ENCODE measurements around the gene NPPC.
"Not testable (repeated sequence)": the region's sequence is repeated elsewhere in the genome, so short reads cannot be mapped to it uniquely, and the experiment has no call there.

The NPPC gene

DNA sequence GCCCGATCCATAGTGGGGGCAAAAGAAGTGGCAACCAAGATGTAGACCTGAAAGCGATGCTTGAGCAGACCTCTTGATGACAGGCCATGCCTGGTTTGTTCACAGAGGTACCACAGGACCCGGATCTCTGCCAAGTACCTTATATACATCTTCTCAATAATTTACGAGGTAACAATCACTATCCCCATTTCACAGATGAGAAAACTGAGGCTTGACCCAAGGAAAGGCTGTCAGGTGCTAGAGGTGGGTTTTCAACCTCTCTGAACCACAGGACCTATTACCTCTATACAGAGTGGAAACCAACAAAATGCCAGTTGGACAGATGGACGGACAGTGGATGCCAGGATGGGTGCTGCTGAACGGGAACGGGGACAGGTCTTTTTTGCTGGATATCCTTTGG is 21.5 kb upstream of the NPPC start:
- ChIA-PET CTCF (no interaction called here), POLR2A (no interaction called here)

DNA sequence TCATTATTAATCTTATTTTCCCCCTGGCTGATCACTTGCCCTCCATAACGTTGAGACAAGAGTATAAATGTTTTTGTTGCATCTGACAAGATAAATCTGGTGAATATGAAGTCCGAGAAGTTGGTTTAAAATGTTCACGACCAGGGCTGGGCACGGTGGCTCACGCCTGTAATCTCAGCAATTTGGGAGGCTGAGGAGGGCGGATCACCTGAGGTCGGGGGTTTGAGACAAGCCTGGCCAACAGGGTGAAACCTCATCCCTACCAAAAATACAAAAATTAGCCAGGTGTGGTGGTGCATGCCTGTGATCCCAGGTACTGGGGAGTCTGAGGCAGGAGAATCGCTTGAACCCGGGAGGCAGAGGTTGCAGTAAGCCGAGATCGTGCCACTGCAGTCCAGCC is 20.9 kb upstream of the NPPC start:
- POLR2A ChIA-PET; CTCF ChIA-PET; H3K4me3 ChIP-seq (ENCODE audit: low read depth, low read length); DNase-seq (ENCODE audit: low read depth, low spot score): not testable (repeated sequence)

More for the DNA sequence above, 21.5 kb upstream of the NPPC start:
- DNase-seq (ENCODE audit: low read depth, low spot score) = no peak
- TF ChIP-seq, protein P1, sequence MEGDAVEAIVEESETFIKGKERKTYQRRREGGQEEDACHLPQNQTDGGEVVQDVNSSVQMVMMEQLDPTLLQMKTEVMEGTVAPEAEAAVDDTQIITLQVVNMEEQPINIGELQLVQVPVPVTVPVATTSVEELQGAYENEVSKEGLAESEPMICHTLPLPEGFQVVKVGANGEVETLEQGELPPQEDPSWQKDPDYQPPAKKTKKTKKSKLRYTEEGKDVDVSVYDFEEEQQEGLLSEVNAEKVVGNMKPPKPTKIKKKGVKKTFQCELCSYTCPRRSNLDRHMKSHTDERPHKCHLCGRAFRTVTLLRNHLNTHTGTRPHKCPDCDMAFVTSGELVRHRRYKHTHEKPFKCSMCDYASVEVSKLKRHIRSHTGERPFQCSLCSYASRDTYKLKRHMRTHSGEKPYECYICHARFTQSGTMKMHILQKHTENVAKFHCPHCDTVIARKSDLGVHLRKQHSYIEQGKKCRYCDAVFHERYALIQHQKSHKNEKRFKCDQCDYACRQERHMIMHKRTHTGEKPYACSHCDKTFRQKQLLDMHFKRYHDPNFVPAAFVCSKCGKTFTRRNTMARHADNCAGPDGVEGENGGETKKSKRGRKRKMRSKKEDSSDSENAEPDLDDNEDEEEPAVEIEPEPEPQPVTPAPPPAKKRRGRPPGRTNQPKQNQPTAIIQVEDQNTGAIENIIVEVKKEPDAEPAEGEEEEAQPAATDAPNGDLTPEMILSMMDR (IDR thresholded peaks at IDR 0.05; ENCODE audit: insufficient read depth, low read length, missing control alignments) = no peak
- H3K4me3 ChIP-seq (ENCODE audit: low read depth, low read length) = no peak overlapping the region

DNA sequence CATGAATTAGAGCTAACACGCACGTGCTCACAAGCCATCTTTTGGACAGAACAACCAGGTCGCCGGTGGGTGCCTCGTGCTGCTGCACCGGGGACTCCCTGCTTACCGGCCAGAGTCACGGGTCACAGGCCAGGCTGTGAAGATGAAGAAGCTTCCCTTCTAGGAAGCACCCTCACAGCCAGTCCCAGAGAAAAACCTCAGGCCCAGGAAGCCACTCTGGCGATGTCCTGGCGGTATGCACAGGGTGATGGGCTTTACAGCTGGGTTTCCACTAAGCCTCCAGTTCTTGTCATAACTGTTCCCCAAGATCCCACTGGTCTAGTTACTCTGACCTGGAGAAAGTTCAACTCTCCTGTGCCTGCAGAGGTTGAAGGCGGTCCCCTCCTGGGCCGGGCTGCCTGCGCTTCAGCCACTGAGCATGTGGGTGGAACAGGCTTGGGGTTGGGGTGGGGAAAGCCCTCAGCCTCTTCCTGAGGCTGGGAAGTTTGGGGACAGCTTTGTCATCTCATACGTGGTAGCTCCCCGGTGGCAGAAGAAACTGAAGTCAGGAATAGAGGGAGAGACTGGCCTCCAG is 20.1 kb upstream of the NPPC start:
- ChIA-PET POLR2A (no interaction called here), CTCF (interaction anchor here (0.8 kb wide), 1 partner anchor 22 kb away, joined by 3 read pairs; no protein-coding TSS in a partner anchor)
- no peak for DNase-seq (ENCODE audit: low read depth, low spot score)
- no peak overlapping the region for H3K4me3 ChIP-seq (ENCODE audit: low read depth, low read length)
- TF ChIP-seq, protein P1 (IDR thresholded peaks at IDR 0.05; ENCODE audit: insufficient read depth, low read length, missing control alignments) = no peak

DNA sequence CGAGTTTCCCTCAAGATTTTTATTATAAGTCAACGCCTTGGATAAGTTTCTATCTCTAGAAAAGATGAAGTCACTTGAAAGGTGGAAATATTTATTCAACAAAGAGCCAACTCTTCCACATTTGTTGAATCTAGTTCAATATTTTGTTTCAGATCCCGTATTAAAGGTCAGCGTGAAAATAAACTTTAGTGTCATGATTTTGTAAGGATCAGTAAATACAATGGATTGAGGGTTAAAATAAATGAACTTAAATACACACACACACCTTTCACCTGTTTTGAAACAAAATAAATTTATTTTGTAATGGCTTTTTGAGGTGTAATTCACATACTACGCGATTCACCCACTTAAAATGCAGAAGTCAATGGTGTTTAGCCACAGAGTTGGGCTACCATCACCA is 16.0 kb upstream of the NPPC start:
- TF ChIP-seq, protein P1 (IDR thresholded peaks at IDR 0.05; ENCODE audit: insufficient read depth, low read length, missing control alignments) = no peak
- H3K4me3 ChIP-seq (ENCODE audit: low read depth, low read length) = no peak overlapping the region
- CTCF ChIA-PET = interaction anchor here (1.2 to 2.1 kb wide), 2 partner anchors 17 kb away, joined by 4 read pairs; no protein-coding TSS in a partner anchor
- DNase-seq (ENCODE audit: low read depth, low spot score) = no peak
- POLR2A ChIA-PET = no interaction called here

DNA sequence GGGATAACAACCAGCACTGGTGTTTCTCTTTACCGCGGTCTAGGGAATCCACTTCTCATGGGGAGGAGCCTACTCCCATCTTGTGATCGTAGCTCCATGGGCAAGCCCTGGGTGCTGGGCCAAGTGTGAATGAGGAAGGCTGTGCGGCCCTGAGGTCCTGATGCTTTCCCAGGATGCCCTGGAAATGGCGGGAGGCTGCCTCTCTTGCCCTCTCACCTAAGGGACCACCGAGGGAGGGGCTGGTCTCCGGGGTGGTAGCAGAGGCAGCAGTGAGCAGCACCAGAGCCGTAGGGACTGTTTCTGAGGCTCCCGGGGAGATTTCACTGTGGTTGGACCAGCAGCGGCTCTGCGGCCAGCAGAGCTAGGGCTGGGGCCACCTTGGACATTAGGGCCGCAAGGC is 15.5 kb upstream of the NPPC start:
- TF ChIP-seq, protein P1 (IDR thresholded peaks at IDR 0.05; ENCODE audit: insufficient read depth, low read length, missing control alignments) = no peak
- no peak overlapping the region for H3K4me3 ChIP-seq (ENCODE audit: low read depth, low read length)
- ChIA-PET CTCF (interaction anchor here (0.8 to 1.2 kb wide), 3 partner anchors 17 to 141 kb away, joined by 3 to 4 read pairs (median 3); no protein-coding TSS in a partner anchor), POLR2A (no interaction called here)
- no peak for DNase-seq (ENCODE audit: low read depth, low spot score)

DNA sequence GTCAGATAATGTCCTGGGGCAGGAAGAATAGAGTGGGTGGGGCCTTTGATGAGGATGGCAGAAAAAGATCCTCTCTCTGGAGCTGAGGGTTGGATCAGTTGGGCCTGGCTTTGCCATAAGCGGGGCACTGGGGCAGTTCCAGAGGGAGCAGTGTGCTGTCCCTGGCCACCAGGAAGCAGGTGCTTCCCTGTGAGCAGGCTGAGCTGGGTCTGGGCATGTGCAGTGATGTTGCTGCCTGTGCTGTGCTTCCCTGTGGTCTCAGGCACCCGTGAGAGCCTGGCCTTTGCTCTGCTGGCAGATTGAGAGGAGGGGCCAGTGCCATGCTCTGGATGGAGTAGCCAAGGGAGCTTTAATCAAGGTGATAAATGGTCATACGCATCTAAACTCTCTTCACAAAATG is 14.6 kb upstream of the NPPC start:
- no peak overlapping the region for H3K4me3 ChIP-seq (ENCODE audit: low read depth, low read length)
- TF ChIP-seq, protein P1 (IDR thresholded peaks at IDR 0.05; ENCODE audit: insufficient read depth, low read length, missing control alignments) = no peak
- POLR2A ChIA-PET = no interaction called here
- CTCF ChIA-PET = interaction anchor here (1.0 to 1.2 kb wide), 3 partner anchors 16 to 352 kb away, joined by 3 to 5 read pairs (median 4); no protein-coding TSS in a partner anchor
- DNase-seq (ENCODE audit: low read depth, low spot score) = no peak

DNA sequence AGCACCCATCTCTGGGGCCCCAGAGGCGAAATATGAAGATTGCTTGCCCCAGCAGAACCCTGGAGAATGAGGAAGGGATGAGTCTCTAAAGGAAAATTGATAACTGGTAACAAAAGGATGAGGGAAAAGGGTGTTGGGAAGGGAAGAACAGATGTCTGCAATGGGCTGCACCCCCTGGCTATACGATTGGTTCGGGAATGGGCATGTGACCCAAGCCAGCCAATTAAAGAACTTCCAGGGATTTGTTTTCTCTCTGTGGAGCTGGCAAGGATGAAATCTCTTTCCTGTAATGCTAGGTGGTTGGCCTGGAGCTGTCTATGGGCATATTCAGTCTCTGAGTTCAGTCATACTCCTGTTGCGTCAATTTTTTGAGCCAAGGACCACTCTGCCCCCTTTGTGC is 12.8 kb upstream of the NPPC start:
- no peak overlapping the region for H3K4me3 ChIP-seq (ENCODE audit: low read depth, low read length)
- POLR2A ChIA-PET = no interaction called here
- TF ChIP-seq, protein P1 (IDR thresholded peaks at IDR 0.05; ENCODE audit: insufficient read depth, low read length, missing control alignments) = no peak
- CTCF ChIA-PET = interaction anchor here (1.1 kb wide), 1 partner anchor 14 kb away, joined by 4 read pairs; no protein-coding TSS in a partner anchor
- DNase-seq (ENCODE audit: low read depth, low spot score) = no peak
